Choroid plexus epithelial cell (primary cell): ENCODE data around the gene CAMKK1.

Source experiments
- DNase-seq: peaks from one replicate; pipeline ENCODE4 v3.0.0-alpha.2; 2010; ENCODE audit warnings: low read depth
- H3K4me3 ChIP-seq: 2 replicates; pipeline ENCODE4 v1.5.1; 2011; ENCODE audit warnings: low read depth, mild to moderate bottlenecking, control low read depth, low read length, moderate library complexity
- CTCF ChIP-seq: conservative IDR thresholded peaks from 2 replicates; pipeline ENCODE4 v1.5.1; 2011; ENCODE audit warnings: low read depth, mild to moderate bottlenecking, control low read depth, inconsistent platforms, low read length, moderate library complexity

Gene CAMKK1

GRCh38 chr17:3867106-3867505, 25.7 kb downstream of the CAMKK1 start:
- TF ChIP-seq CTCF, result no peak
- DNase-seq, result no peak
- H3K4me3 ChIP-seq, result no peak overlapping the region

- no peak overlapping the region for H3K4me3 ChIP-seq
- no peak for DNase-seq
- no peak for TF ChIP-seq CTCF
Measured at GRCh38 chr17:3866276-3866675, 26.6 kb downstream of the CAMKK1 start.

GRCh38 chr17:3865176-3865575, 27.7 kb downstream of the CAMKK1 start:
- DNase-seq, result peak; percentile 60
- H3K4me3 ChIP-seq, result no peak overlapping the region
- TF ChIP-seq CTCF, result no peak

- no peak for TF ChIP-seq CTCF
- DNase-seq, result no peak
- H3K4me3 ChIP-seq, result no peak overlapping the region
Measured at GRCh38 chr17:3864534-3864933, 28.3 kb downstream of the CAMKK1 start.

GRCh38 chr17:3861761-3862681, 30.8 kb downstream of the CAMKK1 start:
- no peak for DNase-seq
- H3K4me3 ChIP-seq, result no peak overlapping the region
- no peak for TF ChIP-seq CTCF

GRCh38 chr17:3860939-3861700, 31.7 kb downstream of the CAMKK1 start:
- no peak for DNase-seq
- TF ChIP-seq CTCF, result no peak
- no peak overlapping the region for H3K4me3 ChIP-seq
